ENCODE data around the gene ZFP30. TPM values are rescaled to one million over a fixed set of nuclear protein-coding genes. Genes with fewer than 3 reads are reported as not detected.

Gene ZFP30
- total and polyA plus RNA-seq, 10 of the 15 experiments (the other 5 are each of a cell fraction or from before 2014, with no cell fraction given), result 1.4 to 12.8 (median 5.7) TPM

GRCh38 chr19:37594982-37595382 lies 60.3 kb downstream of the ZFP30 start (continued):
- peak; percentile 67; the same call in 1 of the 2 replicates for TF ChIP-seq PKNOX1 (IDR thresholded peaks at IDR 0.05)

- CTCF ChIA-PET, result interaction anchor here (1.0 to 1.4 kb wide), 3 partner anchors 11 to 261 kb away, joined by 3 read pairs; partner anchors contain the start of gene ZNF527
- Histone ChIP-seq H3K79me2 (ENCODE audit: control insufficient read depth, insufficient read depth, low read length) (no peaks in the 10 kb centered on the region), H3K4me1 (ENCODE audit: control insufficient read depth, insufficient read depth, low read length) (0 out of 2 replicates have a peak, but pooled peaks cover 3% of the 10 kb centered on the region), H4K20me1 (ENCODE audit: control insufficient read depth, insufficient read depth) (no peaks in the 10 kb centered on the region), H3K27me3 (replicated peaks in 1 of 2; ENCODE audit: control insufficient read depth in 2 of 2, insufficient read depth in 2 of 2, low read length in 1 of 2) (no peaks in the 10 kb centered on the region), H3K36me3 (ENCODE audit: control insufficient read depth in 2 of 2, insufficient read depth in 2 of 2, low read length in 1 of 2) (no peaks in the 10 kb centered on the region), H3K4me3 (peak within 1 kb of the TSS; percentile 72), H3K4me2 (ENCODE audit: control insufficient read depth, insufficient read depth) (peak within 1 kb of the TSS; percentile 79), H3K9me3 (replicated peaks; ENCODE audit: control insufficient read depth, insufficient read depth, low read length) (no peaks in the 10 kb centered on the region; the same call in 1 of the 3 replicates), H2AFZ (ENCODE audit: control insufficient read depth, low read depth, low read length) (peak within 1 kb of the TSS; percentile 99), H3K9ac (ENCODE audit: control insufficient read depth, insufficient read depth, low read length) (peak within 1 kb of the TSS; percentile 70), H3K27ac (ENCODE audit: control insufficient read depth, insufficient read depth) (peak within 1 kb of the TSS; percentile 70)
- intact Hi-C loops (cut with micrococcal nuclease; ENCODE audit: unreplicated experiment), result loop anchor here (5.0 kb wide), 1 partner anchor 127 kb away; the partner anchor contains the start of genes ZNF569 and ZNF570
- under 1% methylated on average over 53 of the region's 53 CpGs for WGBS (ENCODE audit: insufficient coverage, insufficient replicate concordance, low lambda C conversion rate, missing lambda C conversion rate)
- POLR2A ChIA-PET, result interaction anchor here (0.8 to 1.0 kb wide), 2 partner anchors 55 to 186 kb away, joined by 3 read pairs; no protein-coding TSS in a partner anchor
- peak; percentile 96 for FAIRE-seq
- no TSS peak for BruUV-seq (replicated peaks)
- ATAC-seq, result peak; percentile 100
- SMC1A ChIA-PET (ENCODE audit: uncharacterized antibody, unreplicated experiment), result interaction anchor here (1.1 kb wide), 2 partner anchors 15 to 224 kb away, joined by 3 read pairs; partner anchors contain the start of gene ZNF527
- in situ Hi-C loops (cut with MboI), result loop anchor here (10.0 kb wide), 1 partner anchor 1460 kb away; no protein-coding TSS in a partner anchor
- DNase-seq (ENCODE audit: low read depth, low spot score), result peak; percentile 73
- RAD21 ChIA-PET (ENCODE audit: unreplicated experiment), result interaction anchor here (0.6 to 1.3 kb wide), 7 partner anchors 18 to 516 kb away, joined by 3 to 5 read pairs (median 3); partner anchors contain the start of genes ZNF420, ZNF570 and ZNF573
- TF ChIP-seq ATF7 (IDR thresholded peaks at IDR 0.05; ENCODE audit: low read depth) (peak; percentile 79), ZNF622 (IDR thresholded peaks at IDR 0.05) (no peak), SIX5 (IDR thresholded peaks at IDR 0.05; ENCODE audit: low read depth, low read length, severe bottlenecking) (peak; percentile 88), NR2C1 (IDR thresholded peaks at IDR 0.05) (peak; percentile 58), IRF5 (IDR thresholded peaks at IDR 0.05; ENCODE audit: borderline replicate concordance) (no peak), TCF3 (IDR thresholded peaks at IDR 0.05; ENCODE audit: borderline replicate concordance, insufficient read depth, low read depth, low read length) (no peak), ZZZ3 (IDR thresholded peaks at IDR 0.05; ENCODE audit: control insufficient read depth, insufficient read length, low read depth) (no peak), BHLHE40 (IDR thresholded peaks at IDR 0.05; ENCODE audit: borderline replicate concordance in 1 of 2, low read depth in 2 of 2, low read length in 1 of 2) (peak in 1 of 2 experiments; percentile 79; a peak in 2 of 4 replicates), CBX5 (IDR thresholded peaks at IDR 0.05; ENCODE audit: low read depth) (no peak), EGR1 (IDR thresholded peaks at IDR 0.05; ENCODE audit: borderline replicate concordance in 1 of 2, low read depth in 2 of 2, low read length in 2 of 2) (peak; percentile 92 to 99), MLLT1 (IDR thresholded peaks at IDR 0.05) (peak; percentile 26; the same call in 1 of the 2 replicates), ASH2L (IDR thresholded peaks at IDR 0.05; ENCODE audit: borderline replicate concordance, low read depth) (0 out of 2 replicates have a peak, but pooled peaks have one; percentile 20), CTCF (IDR thresholded peaks at IDR 0.05 in 2 of 3, conservative IDR thresholded peaks at IDR 0.05 in 1 of 3; ENCODE audit: control insufficient read depth in 2 of 3, extremely low read depth in 1 of 3, insufficient read depth in 1 of 3, low read depth in 3 of 3, low read length in 3 of 3) (no peak)
Measured at GRCh38 chr19:37594304-37594981, 60.8 kb downstream of the ZFP30 start, which contains the start of the genes ZNF540 and ZNF571. Gene ZNF540, plus strand, starts transcription at chr19:37594876. Its CDS starts 3,572 bp downstream, at chr19:37598448. Gene ZNF571, minus strand, starts transcription at chr19:37594792. Its CDS starts 8,116 bp downstream, at chr19:37586676.

All from GM12878 (cell line).